B cell (primary cell): Measurements from ENCODE around the gene MAVS. TPM values are rescaled to one million over a fixed set of nuclear protein-coding genes. Genes with fewer than 3 reads are reported as not detected.

Source experiments
- ATAC-seq: fragments of 200-7000 bp; cut with Tn5 transposase; one replicate; pipeline ENCODE4 v1.10.0; 2021; ENCODE audit warnings: low read depth, mild to moderate bottlenecking, moderate number of reproducible peaks, moderate library complexity
- CTCF ChIA-PET: fragments of 350-600 bp; sonication (Branson Sonifier 250); formaldehyde crosslinking; loops from one replicate; lab custom pipeline; 2021; ENCODE audit warnings: antibody characterized with exemption, inconsistent platforms; lab: Charles Lee
- POLR2A ChIA-PET: fragments of 350-600 bp; sonication (Branson Sonifier 250); formaldehyde crosslinking; loops from one replicate; lab custom pipeline; 2021; ENCODE audit warnings: antibody characterized with exemption; lab: Charles Lee
- DNase-seq: peaks from one replicate; pipeline ENCODE4 v3.0.0; 2013
- H2AFZ ChIP-seq: 2 replicates; pipeline ENCODE4 v1.6.1; 2012; ENCODE audit warnings: mild to moderate bottlenecking, low read depth, low read length; ENCODE audit not compliant: insufficient read depth, poor library complexity, severe bottlenecking
- H3K27ac ChIP-seq, 2 donors: 1 replicate in 1 of 2; 2 replicates in 1 of 2; pipeline ENCODE4 v1.5.1; 2012 to 2013; ENCODE audit warnings: low read length in 2 of 2, mild to moderate bottlenecking in 2 of 2, moderate library complexity in 1 of 2
- H3K27me3 ChIP-seq, 4 experiments: fragments of 200-600 bp in 1 of 4; sonication (generic) in 1 of 4; replicated peaks in 1 of 4; 1 replicate in 2 of 4; 2 replicates in 2 of 4; pipeline versions ENCODE4 v1.6.1 to v1.7.0; 2013 to 2016; ENCODE audit warnings: low read length in 3 of 4, mild to moderate bottlenecking in 2 of 4, mixed read lengths in 1 of 4, moderate library complexity in 1 of 4; ENCODE audit not compliant: insufficient read depth in 4 of 4, control insufficient read depth in 3 of 4; ENCODE audit errors: control extremely low read depth in 1 of 4
- H3K36me3 ChIP-seq, 2 experiments: replicated peaks in 1 of 2; 1 replicate in 1 of 2; 2 replicates in 1 of 2; pipeline versions ENCODE4 v1.6.1 to v1.7.1; 2013; ENCODE audit warnings: low read length in 1 of 2; ENCODE audit not compliant: insufficient read depth in 2 of 2, control insufficient read depth in 1 of 2; ENCODE audit errors: control extremely low read depth in 1 of 2, extremely low read depth in 1 of 2
- H3K4me1 ChIP-seq, 2 donors: fragments of 200-600 bp in 1 of 2; sonication (generic) in 1 of 2; 1 replicate in 1 of 2; 2 replicates in 1 of 2; pipeline versions ENCODE4 v1.5.1 to v1.6.1; 2013 to 2017; ENCODE audit warnings: low read length in 2 of 2; ENCODE audit not compliant: control insufficient read depth in 2 of 2, insufficient read depth in 2 of 2
- H3K4me2 ChIP-seq: replicated peaks from 2 replicates; pipeline ENCODE3; 2012; ENCODE audit warnings: mild to moderate bottlenecking, low read depth, low read length; ENCODE audit not compliant: poor library complexity, severe bottlenecking
- H3K4me3 ChIP-seq, 5 experiments: fragments of 200-600 bp in 1 of 5; sonication (generic) in 1 of 5; 1 replicate in 3 of 5; 2 replicates in 2 of 5; pipeline versions ENCODE4 v1.5.1 to v1.7.0; 2011 to 2016; ENCODE audit warnings: low read length in 4 of 5, mild to moderate bottlenecking in 4 of 5, low read depth in 2 of 5, control low read depth in 1 of 5, moderate library complexity in 1 of 5; ENCODE audit not compliant: insufficient read depth in 1 of 5; ENCODE audit errors: control extremely low read depth in 1 of 5, extremely low read depth in 1 of 5
- H3K79me2 ChIP-seq: fragments of 200-600 bp; sonication (generic); one replicate; pipeline ENCODE4 v1.6.0; 2016; ENCODE audit warnings: low read length; ENCODE audit not compliant: control insufficient read depth, insufficient read depth
- H3K9ac ChIP-seq: fragments of 200-600 bp; sonication (generic); 2 replicates; pipeline ENCODE4 v1.6.1; 2017; ENCODE audit warnings: mild to moderate bottlenecking, low read length, moderate library complexity
- H3K9me3 ChIP-seq, 3 donors: one replicate each; pipeline versions ENCODE4 v1.6.1 to v1.7.1; 2013; ENCODE audit warnings: low read length in 2 of 3; ENCODE audit not compliant: control insufficient read depth in 2 of 3, insufficient read depth in 1 of 3; ENCODE audit errors: control extremely low read depth in 1 of 3
- H4K20me1 ChIP-seq: 2 replicates; pipeline ENCODE4 v1.6.0; 2012; ENCODE audit warnings: mild to moderate bottlenecking, low read length; ENCODE audit not compliant: insufficient read depth, control insufficient read depth, poor library complexity, severe bottlenecking
- H3K27ac Mint-ChIP-seq: one replicate; pipeline ENCODE4 v1.8.0; 2021; ENCODE audit warnings: mixed read lengths
- H3K27me3 Mint-ChIP-seq: one replicate; pipeline ENCODE4 v1.8.0; 2021; ENCODE audit warnings: mixed read lengths
- H3K4me1 Mint-ChIP-seq: one replicate; pipeline ENCODE4 v1.8.0; 2021; ENCODE audit warnings: mixed read lengths
- H3K4me3 Mint-ChIP-seq: one replicate; pipeline ENCODE4 v1.8.0; 2021; ENCODE audit warnings: mixed read lengths
- H3K9me3 Mint-ChIP-seq: one replicate; pipeline ENCODE4 v1.8.0; 2022; ENCODE audit warnings: mixed read lengths; ENCODE audit not compliant: insufficient read depth
- EZH2 ChIP-seq: IDR thresholded peaks from 2 replicates; pipeline ENCODE4 v1.6.1; 2012; ENCODE audit warnings: borderline replicate concordance, low read depth, mild to moderate bottlenecking, moderate library complexity, low read length; ENCODE audit not compliant: insufficient read depth, poor library complexity, severe bottlenecking
- WGBS: methylation state at CpG from one replicate; pipeline ENCODE4 v1.1.5; 2013; ENCODE audit warnings: missing lambda C conversion rate; ENCODE audit not compliant: insufficient coverage; 5-methylcytosine and 5-hydroxymethylcytosine counted together
- intact Hi-C: fragments of 100-400 bp; cut with micrococcal nuclease; formaldehyde crosslinking; loops from one replicate; pipeline ENCODE4 v1.10.0; 2022
- polyA plus RNA-seq: library from polyadenylated mRNA; depleted of rRNA; stranded (reverse); fragments of >200 nt; gene quantifications from 2 replicates; pipeline ENCODE4 v1.2.3, GENCODE V29; 2012
- total RNA-seq, 2 donors: library from RNA; stranded (reverse); fragments of 120-200 nt in 1 of 2; gene quantifications; 1 replicate in 1 of 2; 2 replicates in 1 of 2; pipeline versions ENCODE4 v1.2.3 to v1.2.4, GENCODE V29; 2013 to 2022
- TF ChIP-seq, protein P1 (sequence below): fragments of 200-600 bp; IDR thresholded peaks from one replicate; pipeline ENCODE4 v1.8.0; 2022; ENCODE audit warnings: antibody characterized with exemption, mild to moderate bottlenecking

Gene MAVS
- total and polyA plus RNA-seq, 2 donors (not counting 1 experiment from before 2014, with no cell fraction given): 17.2 to 52.2 TPM

DNA sequence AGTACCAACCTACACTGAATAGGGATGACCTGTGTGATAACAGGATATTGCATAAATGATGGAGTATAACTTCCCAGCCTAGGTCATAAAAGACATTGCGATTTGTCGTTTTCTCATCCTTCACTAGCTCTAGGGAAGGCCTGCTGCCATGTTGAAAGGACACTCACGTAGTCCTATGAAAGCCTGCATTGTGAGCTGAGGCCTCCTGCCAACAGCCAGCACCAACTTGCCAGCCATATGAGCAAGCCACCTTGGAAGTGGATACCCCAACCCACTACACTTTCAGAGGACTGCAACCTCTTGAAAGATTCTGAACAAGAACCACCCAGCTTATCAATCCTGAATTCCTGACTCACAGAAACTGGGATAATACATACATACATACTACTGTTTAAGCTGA, 39.1 kb downstream of the MAVS start:
- H3K9ac ChIP-seq: no peak overlapping the region
- peaks cover 33% of the 10 kb centered on the region for H3K79me2 ChIP-seq
- no peak overlapping the region for H3K4me3 Mint-ChIP-seq
- peaks cover 11% of the 10 kb centered on the region for H4K20me1 ChIP-seq
- peaks cover 0 to 3% of the 10 kb centered on the region in 2 experiments for H3K36me3 ChIP-seq
- H3K4me2 ChIP-seq: no peak overlapping the region
- H3K9me3 ChIP-seq: no peaks in the 10 kb centered on the region
- no peak for ATAC-seq
- H3K27me3 Mint-ChIP-seq: no peaks in the 10 kb centered on the region
- H3K27ac Mint-ChIP-seq: peak overlapping the region; percentile 46
- CTCF ChIA-PET: interaction anchor here (0.9 kb wide), 1 partner anchor 30 kb away, joined by 4 read pairs; no protein-coding TSS in a partner anchor
- H3K4me3 ChIP-seq: no peak overlapping the region
- H3K4me1 Mint-ChIP-seq: peaks cover 26% of the 10 kb centered on the region
- no peak overlapping the region for H3K27ac ChIP-seq
- no peak for DNase-seq
- intact Hi-C loops: no loop called here
- H3K4me1 ChIP-seq: peaks cover 16 to 19% of the 10 kb centered on the region in 2 donors
- no peak overlapping the region for H2AFZ ChIP-seq
- H3K9me3 Mint-ChIP-seq: no peaks in the 10 kb centered on the region
- POLR2A ChIA-PET: no interaction called here
- WGBS: 97% methylated on average over 3 of the region's 3 CpGs
- no peaks in the 10 kb centered on the region for H3K27me3 ChIP-seq
- TF ChIP-seq, protein P1, sequence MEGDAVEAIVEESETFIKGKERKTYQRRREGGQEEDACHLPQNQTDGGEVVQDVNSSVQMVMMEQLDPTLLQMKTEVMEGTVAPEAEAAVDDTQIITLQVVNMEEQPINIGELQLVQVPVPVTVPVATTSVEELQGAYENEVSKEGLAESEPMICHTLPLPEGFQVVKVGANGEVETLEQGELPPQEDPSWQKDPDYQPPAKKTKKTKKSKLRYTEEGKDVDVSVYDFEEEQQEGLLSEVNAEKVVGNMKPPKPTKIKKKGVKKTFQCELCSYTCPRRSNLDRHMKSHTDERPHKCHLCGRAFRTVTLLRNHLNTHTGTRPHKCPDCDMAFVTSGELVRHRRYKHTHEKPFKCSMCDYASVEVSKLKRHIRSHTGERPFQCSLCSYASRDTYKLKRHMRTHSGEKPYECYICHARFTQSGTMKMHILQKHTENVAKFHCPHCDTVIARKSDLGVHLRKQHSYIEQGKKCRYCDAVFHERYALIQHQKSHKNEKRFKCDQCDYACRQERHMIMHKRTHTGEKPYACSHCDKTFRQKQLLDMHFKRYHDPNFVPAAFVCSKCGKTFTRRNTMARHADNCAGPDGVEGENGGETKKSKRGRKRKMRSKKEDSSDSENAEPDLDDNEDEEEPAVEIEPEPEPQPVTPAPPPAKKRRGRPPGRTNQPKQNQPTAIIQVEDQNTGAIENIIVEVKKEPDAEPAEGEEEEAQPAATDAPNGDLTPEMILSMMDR: no peak
- TF ChIP-seq EZH2: no peak

DNA sequence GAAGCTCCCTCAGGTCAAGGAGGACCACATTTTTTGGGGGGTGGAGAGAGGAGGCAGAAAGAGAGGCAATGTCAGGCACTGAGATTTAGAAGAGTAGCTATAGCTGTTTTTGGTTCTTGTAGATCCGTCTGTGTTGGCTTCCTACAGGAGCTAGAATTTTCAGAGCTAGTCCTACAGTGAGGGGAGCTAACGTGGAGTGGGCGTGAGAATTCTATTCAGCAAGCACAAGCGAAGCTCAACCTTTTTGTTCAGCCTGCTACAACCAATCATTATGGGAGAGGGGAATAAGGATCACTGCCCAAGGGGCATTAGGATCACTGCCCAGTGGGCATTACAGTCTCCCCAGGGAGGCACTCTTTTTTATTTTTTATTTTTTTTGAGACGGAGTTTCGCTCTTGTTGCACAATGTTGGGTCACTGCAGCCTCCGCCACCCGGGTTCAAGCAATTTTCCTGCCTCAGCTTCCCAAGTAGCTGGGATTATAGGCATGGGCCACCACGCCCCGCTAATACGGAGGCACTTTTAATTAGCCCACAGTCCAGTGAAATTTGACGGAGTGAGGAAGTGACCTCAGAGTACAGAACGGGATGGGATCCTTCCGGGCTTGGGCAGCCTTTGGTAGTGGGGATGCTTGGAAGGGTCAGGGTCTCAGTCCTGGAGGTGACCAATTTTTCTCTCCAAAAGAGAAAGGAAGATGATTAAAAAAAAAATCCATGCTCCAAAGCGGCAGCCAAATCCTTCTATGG, 41.4 kb downstream of the MAVS start:
- H3K4me3 Mint-ChIP-seq: peak overlapping the region; percentile 97
- Histone ChIP-seq H3K79me2 (peaks cover 56% of the 10 kb centered on the region), H3K9ac (peak overlapping the region; percentile 78), H3K9me3 (no peaks in the 10 kb centered on the region), H3K36me3 (peaks cover 0 to 3% of the 10 kb centered on the region in 2 experiments), H3K4me3 (peak overlapping the region; percentile 70 to 88 (median 83)), H3K4me2 (peak overlapping the region; percentile 80), H3K27ac (peak overlapping the region; percentile 18 to 90), H4K20me1 (peaks cover 25% of the 10 kb centered on the region), H3K27me3 (no peaks in the 10 kb centered on the region), H2AFZ (peak overlapping the region; percentile 90), H3K4me1 (peaks cover 39 to 42% of the 10 kb centered on the region in 2 donors)
- H3K9me3 Mint-ChIP-seq: no peaks in the 10 kb centered on the region
- WGBS: 50% methylated on average over 6 of the region's 15 CpGs
- DNase-seq (no peak), ATAC-seq (no peak)
- ChIA-PET POLR2A (interaction anchor here (0.6 kb wide), 1 partner anchor 255 kb away, joined by 3 read pairs; no protein-coding TSS in a partner anchor), CTCF (interaction anchor here (0.7 to 2.7 kb wide), 8 partner anchors 28 to 197 kb away, joined by 3 to 6 read pairs (median 3); partner anchors contain the start of genes ADISSP and AP5S1)
- H3K27me3 Mint-ChIP-seq: no peaks in the 10 kb centered on the region
- peaks cover 48% of the 10 kb centered on the region for H3K4me1 Mint-ChIP-seq
- intact Hi-C loops: loop anchor here (2.0 kb wide), 3 partner anchors 19 to 101 kb away; partner anchors contain the start of gene CENPB
- H3K27ac Mint-ChIP-seq: peak overlapping the region; percentile 97
- TF ChIP-seq, protein P1: no peak
- no peak for TF ChIP-seq EZH2
